NCI-H2081 (cell line): Measurements from ENCODE around the gene RGS6.

Experiments used
- DNase-seq, 2 experiments: peaks; one replicate each; lab custom pipeline; 2025; lab: John Stamatoyannopoulos, UW

RGS6 gene

DNA sequence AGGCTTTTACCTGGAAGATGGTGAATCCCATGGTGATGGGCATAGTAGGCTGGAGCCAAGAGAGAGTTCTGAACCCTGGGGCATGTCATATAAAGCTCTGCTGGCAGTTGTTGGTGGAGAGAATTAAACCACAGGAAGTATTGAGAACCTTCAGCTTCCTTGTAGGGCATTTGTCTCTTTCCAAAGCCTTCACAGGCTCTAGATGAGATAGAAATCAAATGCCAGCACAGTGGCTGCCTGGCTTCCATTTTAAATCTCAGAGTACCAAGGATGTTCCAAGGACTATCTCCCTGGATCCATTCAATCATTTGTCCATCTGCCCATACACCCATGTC, 592.0 kb downstream of the RGS6 start:
- DNase-seq: no peak

- DNase-seq: no peak
Measured at GRCh38 chr14:72525087-72525915, 593.1 kb downstream of the RGS6 start.

DNA sequence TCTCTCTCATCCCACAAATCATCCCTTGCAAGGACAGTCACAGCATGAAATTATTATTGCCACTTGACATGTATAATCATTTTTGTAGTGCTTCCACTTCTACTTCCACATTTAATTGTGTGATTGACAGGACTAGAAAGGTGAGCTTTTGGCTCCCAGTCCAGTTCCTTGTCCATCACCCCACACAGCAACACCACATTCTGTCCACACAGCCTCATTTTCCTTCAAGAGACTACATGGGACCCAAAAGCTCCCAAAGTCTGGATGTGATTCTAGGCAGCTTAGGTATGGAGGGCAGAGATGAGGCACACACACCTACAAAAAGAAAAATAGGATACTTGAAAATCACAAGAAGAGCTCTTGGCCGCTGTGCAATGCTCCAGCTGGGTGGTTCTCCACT, 595.4 kb downstream of the RGS6 start:
- DNase-seq: no peak

- DNase-seq: no peak
Measured at GRCh38 chr14:72528059-72528862, 596.0 kb downstream of the RGS6 start.

- DNase-seq: no peak
Measured at GRCh38 chr14:72528863-72529175, 596.6 kb downstream of the RGS6 start.

DNA sequence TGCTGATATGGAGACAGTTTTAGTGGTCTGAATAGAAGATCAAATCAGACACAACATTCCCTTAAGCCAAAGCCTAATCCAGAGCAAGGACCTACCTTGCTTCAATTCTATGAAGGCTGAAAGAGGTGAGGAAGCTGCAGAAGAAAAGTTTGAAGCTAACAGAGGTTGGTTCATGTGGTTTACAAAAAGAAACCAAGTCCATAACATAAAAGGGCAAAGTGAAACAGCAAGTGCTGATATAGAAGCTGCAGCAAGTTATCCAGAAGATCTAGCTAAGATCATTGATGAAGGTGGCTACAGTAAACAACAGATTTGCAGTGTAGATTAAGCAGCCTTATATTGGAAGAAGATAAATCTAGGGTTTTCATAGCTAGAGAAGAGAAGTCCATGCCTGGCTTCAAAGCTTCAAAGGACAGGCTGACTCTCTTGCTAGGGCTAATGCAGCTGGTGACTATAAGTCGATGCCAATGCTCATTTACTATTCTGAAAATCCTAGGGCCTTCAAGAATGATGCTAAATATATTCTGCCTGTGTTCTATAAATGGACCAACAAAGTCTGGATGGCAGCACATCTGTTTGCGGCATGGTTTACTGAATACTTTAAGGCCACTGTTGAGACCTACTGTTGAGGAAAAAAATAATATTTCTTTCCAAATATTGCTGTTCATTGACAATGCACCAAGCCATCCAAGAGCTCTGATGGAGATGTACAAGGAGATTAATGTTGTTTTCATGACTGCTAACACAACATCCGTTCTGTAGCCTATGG, 600.6 kb downstream of the RGS6 start:
- DNase-seq: no peak

DNA sequence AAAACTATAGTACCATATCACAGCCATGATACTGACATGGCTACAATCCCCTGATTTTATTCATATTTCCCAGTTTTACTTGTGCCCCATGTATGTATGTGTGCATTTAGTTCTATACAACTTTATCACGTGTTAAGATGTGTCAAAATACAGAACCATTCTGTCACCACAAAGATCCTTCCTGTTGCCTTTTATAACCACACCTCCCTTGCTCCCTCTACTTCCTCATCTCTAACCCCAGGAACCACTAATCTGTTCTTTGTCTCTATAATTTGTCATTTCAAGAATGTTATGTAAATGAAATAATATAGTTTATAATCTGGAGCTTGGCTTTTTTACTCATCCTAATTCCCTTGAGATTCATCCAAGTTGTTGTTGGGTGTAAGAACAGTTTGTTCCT, 603.3 kb downstream of the RGS6 start:
- no peak for DNase-seq

DNA sequence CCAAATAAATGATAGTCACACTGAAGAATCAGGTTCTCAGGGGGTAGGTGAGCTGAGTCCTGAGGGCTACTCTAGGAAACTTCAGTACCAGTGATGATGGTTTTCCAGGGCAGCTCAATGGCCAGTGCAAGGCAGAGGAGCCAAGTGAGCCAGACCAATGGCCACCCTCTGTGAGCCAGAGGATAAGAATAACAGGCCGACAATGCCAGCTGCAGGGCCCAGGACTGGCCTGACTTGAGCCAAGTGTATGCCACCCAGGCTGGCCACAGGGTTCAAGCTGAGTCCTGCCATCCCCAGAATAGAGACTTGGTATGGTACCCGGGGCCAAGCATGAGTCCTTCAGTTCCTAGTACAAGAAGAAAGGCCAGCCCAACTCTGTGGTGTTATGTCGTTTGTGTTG, 606.2 kb downstream of the RGS6 start:
- DNase-seq: no peak

GRCh38 chr14:72539661-72540315, 607.6 kb downstream of the RGS6 start:
- no peak for DNase-seq

- DNase-seq: no peak
Measured at GRCh38 chr14:72540836-72541235, 608.6 kb downstream of the RGS6 start.

DNA sequence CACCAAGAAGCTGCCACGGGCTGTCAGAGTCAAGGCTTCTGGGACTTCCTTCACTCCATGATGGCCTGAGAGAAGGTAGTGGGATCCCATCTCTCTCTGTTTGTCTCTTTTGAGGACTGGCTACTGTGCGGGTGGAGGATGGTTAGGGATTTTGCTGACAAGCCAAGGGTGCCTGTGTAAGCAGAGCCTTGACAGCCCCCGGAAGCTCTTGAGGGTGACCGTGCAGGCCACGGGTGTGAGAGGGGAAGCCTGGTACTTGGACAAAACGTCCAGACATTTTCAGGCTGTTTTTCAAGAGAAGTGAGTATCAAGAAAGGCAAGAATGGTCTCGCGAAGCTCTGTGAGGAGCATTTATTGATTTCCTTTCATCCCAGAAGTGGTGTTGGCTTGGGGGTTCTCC, 609.3 kb downstream of the RGS6 start:
- no peak for DNase-seq

DNA sequence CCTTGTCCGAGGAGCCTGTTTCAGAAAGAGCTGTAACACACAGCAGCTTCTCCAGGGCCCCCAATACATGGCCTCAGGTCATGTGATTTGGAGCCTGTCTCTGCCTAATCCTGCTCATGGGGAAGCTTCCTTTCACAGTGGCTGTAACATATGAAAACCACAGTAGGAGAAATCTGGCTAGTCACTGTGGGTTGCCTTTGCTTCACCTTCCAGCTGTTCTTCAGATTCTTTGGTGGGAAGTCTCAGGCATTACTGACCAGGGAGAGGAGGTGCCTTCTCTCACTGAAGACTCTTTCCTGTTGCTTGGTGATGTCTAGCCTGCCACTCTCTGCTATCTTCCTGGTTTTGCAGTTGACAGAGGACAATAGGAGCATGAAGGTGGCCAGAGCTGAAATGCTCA, 611.1 kb downstream of the RGS6 start:
- DNase-seq: no peak

- DNase-seq: no peak
Measured at GRCh38 chr14:72544615-72545387, 612.6 kb downstream of the RGS6 start.

- DNase-seq: no peak
Measured at GRCh38 chr14:72545411-72546311, 613.4 kb downstream of the RGS6 start.

DNA sequence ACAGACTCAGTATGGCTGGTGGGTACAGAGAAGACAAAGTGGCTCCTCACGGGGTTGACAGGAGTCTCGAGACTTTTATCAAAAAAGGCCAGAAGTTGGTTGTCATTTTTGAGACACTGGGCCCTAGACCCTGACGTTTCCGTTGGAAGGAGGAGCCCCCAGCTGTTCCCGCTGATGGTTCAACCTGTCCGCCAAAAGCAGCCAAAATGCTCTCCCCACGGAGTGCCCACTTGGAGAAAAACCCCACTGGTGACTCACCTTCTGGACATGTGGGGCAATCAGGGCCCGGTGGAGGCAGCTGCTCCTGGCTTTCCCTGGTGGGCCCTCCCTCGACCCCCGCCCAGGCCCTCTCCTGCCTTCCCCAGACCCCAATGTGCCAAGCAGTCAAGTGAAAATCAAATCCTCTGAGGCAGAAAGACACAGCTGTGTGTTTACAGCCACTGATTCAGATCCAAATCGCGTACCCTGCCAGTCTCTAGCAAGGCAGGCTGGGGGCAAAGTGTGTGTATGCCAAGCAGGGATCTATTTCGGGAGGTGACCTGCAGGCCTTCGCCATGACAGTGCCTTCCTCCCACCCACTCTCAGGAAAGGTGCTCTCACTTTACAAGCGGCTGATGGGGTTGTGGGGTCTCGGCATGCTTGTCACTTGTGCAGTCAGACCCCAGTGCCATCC, 614.3 kb downstream of the RGS6 start:
- no peak for DNase-seq

GRCh38 chr14:72547999-72548398, 615.8 kb downstream of the RGS6 start:
- DNase-seq: no peak

DNA sequence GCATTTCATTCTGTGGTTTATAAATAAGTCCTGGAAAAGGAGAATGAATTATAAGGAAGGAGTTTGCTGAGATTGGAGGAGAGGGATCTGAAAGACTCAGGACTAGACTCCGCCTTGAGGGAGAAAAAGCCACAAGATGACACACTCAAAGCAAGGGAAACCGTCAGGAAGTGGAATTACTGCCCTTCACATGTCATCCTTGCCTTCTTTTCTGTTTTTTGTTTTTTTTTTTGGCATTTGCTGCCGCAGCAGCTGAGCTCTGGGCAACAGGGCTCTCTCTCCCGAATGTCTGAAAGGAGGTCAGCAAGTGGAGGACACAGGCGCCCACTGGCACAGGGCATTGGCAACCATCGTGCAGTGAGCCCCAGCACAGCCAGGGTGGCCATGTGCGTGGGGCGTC, 616.8 kb downstream of the RGS6 start:
- no peak for DNase-seq

DNA sequence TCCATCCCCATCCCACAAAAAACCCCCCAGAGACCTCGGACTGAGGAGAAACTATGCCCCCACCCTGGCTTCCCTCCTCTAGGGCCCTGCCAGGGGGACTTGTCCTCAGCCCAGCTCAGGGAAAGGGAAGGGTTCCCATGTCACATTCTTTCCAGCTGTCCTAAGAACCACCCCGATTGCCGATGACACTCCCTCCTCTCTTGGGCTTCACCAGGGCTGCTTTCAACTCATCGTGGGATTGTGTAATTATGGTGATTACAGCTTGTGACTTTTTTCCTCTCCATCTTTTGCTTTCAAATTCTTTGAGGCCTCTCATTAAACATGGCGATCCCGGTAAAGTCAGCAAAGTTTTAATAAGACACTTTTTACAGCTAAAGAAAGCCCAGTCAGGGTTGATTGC, 617.6 kb downstream of the RGS6 start:
- DNase-seq: no peak

- DNase-seq: no peak
Measured at GRCh38 chr14:72550513-72550912, 618.3 kb downstream of the RGS6 start.

DNA sequence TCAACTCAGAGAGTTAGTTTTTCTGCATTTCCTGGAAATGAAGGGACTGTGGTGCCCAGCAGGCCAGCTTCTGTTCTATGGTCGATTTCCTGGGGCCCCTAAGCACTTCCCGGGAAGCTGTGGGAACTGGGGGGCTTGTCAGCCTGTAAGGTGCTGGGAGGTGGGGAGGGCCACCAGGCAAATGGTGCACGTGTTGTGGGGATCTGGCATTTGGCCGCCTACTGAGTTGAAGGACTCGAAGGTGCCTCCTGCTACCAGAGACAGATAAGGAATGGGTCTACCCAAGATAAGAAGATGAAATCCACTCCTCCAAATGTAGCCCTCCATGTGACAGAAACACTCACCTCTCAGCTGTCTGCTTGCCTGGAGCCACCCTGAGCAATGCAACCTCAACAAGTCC, 620.0 kb downstream of the RGS6 start:
- no peak for DNase-seq
